GM18526 (cell line): ENCODE data around the gene KDM1A.

Experiments
- POLR2A ChIP-seq: IDR thresholded peaks from 3 replicates; pipeline ENCODE4 v1.6.1; 2011; ENCODE audit not compliant: insufficient read length; ENCODE audit errors: extremely low read depth

The KDM1A gene

GRCh38 chr1:23051290-23051909 lies 32.1 kb downstream of the KDM1A start:
- TF ChIP-seq POLR2A: no peak

- no peak for TF ChIP-seq POLR2A
These were observed 38.0 kb downstream of the KDM1A start for GRCh38 chr1:23057301-23057700.

- no peak for TF ChIP-seq POLR2A
These were observed 43.0 kb downstream of the KDM1A start for GRCh38 chr1:23062271-23062670.

GRCh38 chr1:23065385-23065784 lies 46.1 kb downstream of the KDM1A start:
- no peak for TF ChIP-seq POLR2A

GRCh38 chr1:23066075-23066474 lies 46.8 kb downstream of the KDM1A start:
- TF ChIP-seq POLR2A: no peak

GRCh38 chr1:23069149-23069548 lies 49.9 kb downstream of the KDM1A start:
- no peak for TF ChIP-seq POLR2A

- no peak for TF ChIP-seq POLR2A
These were observed 50.4 kb downstream of the KDM1A start for GRCh38 chr1:23069675-23070074.

GRCh38 chr1:23074012-23074411 lies 54.7 kb downstream of the KDM1A start:
- TF ChIP-seq POLR2A: no peak

GRCh38 chr1:23079025-23079424 lies 59.8 kb downstream of the KDM1A start:
- no peak for TF ChIP-seq POLR2A

GRCh38 chr1:23080885-23081284 lies 61.6 kb downstream of the KDM1A start:
- no peak for TF ChIP-seq POLR2A

GRCh38 chr1:23081376-23081775 lies 62.1 kb downstream of the KDM1A start:
- no peak for TF ChIP-seq POLR2A

GRCh38 chr1:23083714-23084480 lies 64.6 kb downstream of the KDM1A start:
- no peak for TF ChIP-seq POLR2A

GRCh38 chr1:23084880-23085279 lies 65.6 kb downstream of the KDM1A start:
- TF ChIP-seq POLR2A: no peak

DNA sequence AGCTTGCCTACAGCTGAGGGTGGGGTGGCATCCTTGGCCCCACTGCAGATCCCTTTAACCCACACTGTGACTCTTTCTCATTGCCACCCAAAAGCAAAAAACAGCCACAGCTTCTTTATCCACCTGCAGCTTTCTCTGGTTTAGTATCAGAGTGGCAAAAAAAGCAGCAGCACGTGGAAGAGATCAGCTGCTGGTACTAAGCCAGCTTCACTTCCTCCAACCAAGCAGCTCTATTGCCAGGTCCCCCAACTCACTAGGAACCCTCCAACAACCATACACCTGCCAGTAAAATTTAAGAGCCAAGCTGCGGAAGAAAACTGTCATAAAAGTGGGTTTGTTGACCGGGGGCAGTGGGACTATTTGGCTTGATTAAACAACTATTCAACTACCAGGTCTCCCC lies 66.4 kb downstream of the KDM1A start:
- no peak for TF ChIP-seq POLR2A

DNA sequence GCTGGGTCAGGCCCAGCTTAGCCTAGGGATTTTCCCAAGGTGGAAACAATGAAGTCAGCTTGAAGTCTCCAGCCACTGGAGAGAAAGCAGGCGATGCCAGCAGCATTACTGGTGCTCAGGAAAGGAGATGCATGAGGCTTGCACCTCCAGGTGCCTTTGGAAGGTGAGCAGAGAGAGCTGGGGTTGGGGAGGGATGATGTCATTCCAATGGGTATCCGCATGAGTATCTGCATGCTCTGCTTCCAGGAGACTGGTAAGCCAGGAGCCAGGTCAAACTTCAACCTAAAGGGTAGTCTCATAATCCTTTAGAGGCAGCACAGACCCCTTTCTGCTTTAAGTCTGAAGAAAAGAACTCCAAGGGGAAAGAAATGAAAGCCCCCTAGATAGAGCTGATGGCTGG lies 68.8 kb downstream of the KDM1A start:
- TF ChIP-seq POLR2A: no peak

DNA sequence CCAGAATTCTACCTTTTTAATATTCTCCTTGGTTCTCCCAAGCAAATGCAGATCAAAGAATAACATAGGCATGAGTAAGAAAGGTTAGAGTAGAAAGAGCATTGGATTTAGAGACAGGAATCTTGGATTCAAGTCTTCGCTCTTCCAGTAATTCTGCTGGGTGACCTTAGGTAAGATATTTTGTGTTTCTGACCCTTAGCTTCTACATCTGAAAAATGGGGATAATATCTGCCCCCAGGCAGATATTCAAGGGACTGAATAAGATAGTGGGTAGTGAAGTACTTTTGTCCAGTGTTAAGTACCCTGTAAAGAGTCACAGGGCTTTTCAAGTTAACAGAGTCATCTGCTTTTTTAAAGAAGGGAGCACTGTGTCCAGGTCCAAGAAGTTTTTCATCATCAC lies 70.8 kb downstream of the KDM1A start:
- no peak for TF ChIP-seq POLR2A

- no peak for TF ChIP-seq POLR2A
These were observed 72.3 kb downstream of the KDM1A start for GRCh38 chr1:23091545-23091944.

DNA sequence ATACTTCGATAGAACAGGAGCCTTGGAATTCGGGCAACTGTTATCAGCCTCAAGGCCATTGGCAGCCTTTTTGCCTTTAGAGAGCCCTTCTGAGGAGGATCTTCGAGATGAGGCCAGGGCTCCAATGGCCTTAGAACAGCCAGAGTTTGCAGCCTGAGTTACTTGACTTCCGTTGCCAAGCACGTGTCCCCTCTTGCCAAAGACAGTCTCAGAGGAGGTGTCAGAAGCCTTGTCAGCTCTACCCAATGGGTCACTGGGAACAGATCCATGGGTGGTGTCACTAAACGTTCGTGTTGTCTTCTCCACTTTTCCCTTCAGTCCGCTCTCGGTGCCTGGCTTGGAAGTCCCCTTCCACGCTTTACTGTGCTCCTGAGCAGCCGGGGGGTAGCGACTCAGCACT lies 73.2 kb downstream of the KDM1A start:
- TF ChIP-seq POLR2A: no peak

DNA sequence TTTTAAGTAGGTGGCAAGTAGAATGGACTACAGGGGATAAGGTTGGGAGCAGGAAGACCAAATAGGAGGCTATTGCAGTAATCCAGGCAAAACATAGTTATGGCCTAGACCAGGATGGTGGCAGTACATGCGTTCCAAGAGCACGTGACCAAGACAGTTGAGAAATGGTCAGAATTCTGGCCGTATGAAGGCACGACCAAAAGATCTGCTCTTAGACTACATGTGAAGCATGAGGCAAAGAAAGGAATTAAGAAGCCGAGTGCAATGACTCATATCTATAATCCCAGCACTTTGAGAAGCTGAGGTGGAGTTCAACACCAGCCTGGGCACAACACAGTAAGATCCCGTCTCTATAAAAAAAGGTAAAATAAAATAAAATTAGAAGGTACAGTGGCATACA lies 78.0 kb downstream of the KDM1A start:
- TF ChIP-seq POLR2A: no peak
